Measurements from ENCODE around the gene SLC38A1. TPM values are rescaled to one million over a fixed set of nuclear protein-coding genes. Genes with fewer than 3 reads are reported as not detected.

SLC38A1 gene
- total RNA-seq, 6 donors from 2014 or later: 12.7 to 75.7 (median 49.9) TPM

DNA sequence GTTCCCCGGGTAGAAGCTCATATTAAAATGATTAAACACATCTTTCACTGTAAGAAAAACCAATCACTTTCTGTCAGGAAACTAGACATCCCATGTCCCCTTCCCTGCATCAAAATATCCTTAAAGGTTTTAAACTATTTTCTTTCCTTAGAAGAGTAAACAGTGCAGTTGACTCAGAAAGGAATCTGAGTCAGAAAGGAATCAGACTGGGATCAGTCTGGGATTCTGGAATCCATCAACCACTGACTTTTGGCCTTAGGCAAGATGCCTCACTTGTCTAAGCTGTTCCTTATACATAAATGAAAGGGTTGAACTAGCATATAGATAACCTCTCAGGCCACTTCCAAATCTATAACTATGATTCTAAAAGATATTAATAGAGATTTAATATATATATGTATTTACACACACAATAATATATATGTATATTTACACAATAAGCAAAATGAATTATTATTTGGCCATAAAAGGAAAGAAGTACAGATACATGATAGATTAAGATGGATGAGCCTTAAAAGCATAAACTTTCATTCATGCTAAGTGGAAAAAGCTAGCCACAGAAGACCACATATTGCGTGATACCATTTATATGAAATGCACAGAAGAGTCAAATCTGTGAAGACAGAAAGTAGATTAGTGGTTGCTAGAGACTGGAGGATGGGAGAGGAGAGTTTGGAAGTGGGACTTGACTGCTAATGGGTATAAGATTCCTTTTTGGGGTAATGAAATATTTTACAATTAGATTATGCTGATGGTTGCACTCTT lies 114.4 kb downstream of the SLC38A1 start:
- Histone ChIP-seq H3K36me3 (no peaks in the 10 kb centered on the region), H3K4me1 (no peaks in the 10 kb centered on the region), H3K4me3 (no peak overlapping the region), H3K27me3 (no peaks in the 10 kb centered on the region), H3K27ac (no peak overlapping the region), H3K9me3 (no peaks in the 10 kb centered on the region)
- DNase-seq (no peak), ATAC-seq (ENCODE audit: low FRiP score in 2 of 2) (no peak)
- no peak for TF ChIP-seq EP300 (IDR thresholded peaks at IDR 0.05)
- TF ChIP-seq POLR2AphosphoS5 (IDR thresholded peaks at IDR 0.05): no peak
- TF ChIP-seq, protein P1, sequence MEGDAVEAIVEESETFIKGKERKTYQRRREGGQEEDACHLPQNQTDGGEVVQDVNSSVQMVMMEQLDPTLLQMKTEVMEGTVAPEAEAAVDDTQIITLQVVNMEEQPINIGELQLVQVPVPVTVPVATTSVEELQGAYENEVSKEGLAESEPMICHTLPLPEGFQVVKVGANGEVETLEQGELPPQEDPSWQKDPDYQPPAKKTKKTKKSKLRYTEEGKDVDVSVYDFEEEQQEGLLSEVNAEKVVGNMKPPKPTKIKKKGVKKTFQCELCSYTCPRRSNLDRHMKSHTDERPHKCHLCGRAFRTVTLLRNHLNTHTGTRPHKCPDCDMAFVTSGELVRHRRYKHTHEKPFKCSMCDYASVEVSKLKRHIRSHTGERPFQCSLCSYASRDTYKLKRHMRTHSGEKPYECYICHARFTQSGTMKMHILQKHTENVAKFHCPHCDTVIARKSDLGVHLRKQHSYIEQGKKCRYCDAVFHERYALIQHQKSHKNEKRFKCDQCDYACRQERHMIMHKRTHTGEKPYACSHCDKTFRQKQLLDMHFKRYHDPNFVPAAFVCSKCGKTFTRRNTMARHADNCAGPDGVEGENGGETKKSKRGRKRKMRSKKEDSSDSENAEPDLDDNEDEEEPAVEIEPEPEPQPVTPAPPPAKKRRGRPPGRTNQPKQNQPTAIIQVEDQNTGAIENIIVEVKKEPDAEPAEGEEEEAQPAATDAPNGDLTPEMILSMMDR (IDR thresholded peaks at IDR 0.05): no peak
- no peak for TF ChIP-seq POLR2A (IDR thresholded peaks at IDR 0.05)
- WGBS, 2 donors: 61 to 72% methylated on average over 2 of the region's 2 CpGs

DNA sequence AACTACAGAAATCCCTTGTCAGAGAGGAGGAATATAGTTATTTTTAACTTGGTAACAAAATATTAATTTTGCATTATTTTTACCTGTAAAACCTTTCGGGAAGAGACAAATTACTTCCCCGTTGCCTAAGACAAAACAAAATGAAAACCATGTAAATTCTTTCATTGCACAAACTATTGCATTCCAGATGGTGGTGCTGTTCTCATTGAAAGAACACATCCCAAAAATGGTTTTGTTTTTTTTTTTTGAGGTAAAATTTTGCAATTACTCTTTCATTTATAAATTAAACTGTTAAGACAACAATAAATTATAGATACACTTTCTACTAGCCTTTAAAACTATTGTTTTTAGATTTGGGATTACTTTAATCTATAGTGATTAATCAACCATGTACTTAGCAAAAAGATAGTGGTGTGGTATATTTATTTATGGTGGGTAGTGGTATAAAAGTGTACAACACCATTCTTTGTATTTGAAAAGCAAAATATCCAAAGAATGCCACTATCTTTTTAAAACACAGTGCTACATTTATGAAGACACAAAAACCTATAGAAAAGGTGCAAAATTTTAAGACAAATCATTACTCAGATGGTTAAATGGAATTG lies 115.5 kb downstream of the SLC38A1 start:
- TF ChIP-seq POLR2A (IDR thresholded peaks at IDR 0.05): no peak
- TF ChIP-seq, protein P1 (IDR thresholded peaks at IDR 0.05): peak in 3 of 6 experiments; percentile 23 to 31 (median 24)
- no peak for TF ChIP-seq POLR2AphosphoS5 (IDR thresholded peaks at IDR 0.05)
- no peak for TF ChIP-seq EP300 (IDR thresholded peaks at IDR 0.05)
- ATAC-seq (ENCODE audit: low FRiP score in 2 of 2) (no peak), DNase-seq (no peak)
- Histone ChIP-seq H3K4me3 (no peak overlapping the region), H3K4me1 (no peaks in the 10 kb centered on the region), H3K27me3 (no peaks in the 10 kb centered on the region), H3K36me3 (no peaks in the 10 kb centered on the region), H3K27ac (no peak overlapping the region), H3K9me3 (no peaks in the 10 kb centered on the region)
- 26 to 34% methylated on average over 2 of the region's 2 CpGs for WGBS, 2 donors

DNA sequence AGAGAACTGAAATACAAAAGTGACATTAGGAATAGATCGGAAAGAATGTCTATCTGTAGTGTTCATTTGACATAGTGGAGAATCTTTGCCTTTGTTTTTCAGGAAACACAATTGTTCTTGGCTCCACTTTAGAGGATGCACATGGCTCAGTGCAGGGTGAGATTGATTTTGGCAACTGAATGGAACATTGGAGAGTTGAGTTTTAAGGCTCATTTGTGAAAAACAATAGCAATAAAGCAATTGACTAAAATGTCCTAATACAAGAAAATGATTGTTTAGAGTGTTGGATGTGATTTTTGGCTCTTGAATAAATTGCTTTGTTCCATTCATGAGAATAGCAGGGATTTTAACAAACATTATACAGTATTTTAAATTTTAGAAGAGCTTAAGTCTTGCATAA lies 116.4 kb downstream of the SLC38A1 start:
- TF ChIP-seq POLR2AphosphoS5 (IDR thresholded peaks at IDR 0.05): no peak
- no peak for TF ChIP-seq POLR2A (IDR thresholded peaks at IDR 0.05)
- TF ChIP-seq EP300 (IDR thresholded peaks at IDR 0.05): no peak
- TF ChIP-seq, protein P1 (IDR thresholded peaks at IDR 0.05): no peak
- WGBS, 2 donors: 75 to 77% methylated on average over 1 of the region's 1 CpG
- H3K4me1 ChIP-seq: no peaks in the 10 kb centered on the region
- ATAC-seq (ENCODE audit: low FRiP score in 2 of 2) (no peak), DNase-seq (no peak)
- no peak overlapping the region for H3K27ac ChIP-seq
- H3K27me3 ChIP-seq: no peaks in the 10 kb centered on the region
- no peaks in the 10 kb centered on the region for H3K9me3 ChIP-seq
- H3K4me3 ChIP-seq: no peak overlapping the region
- no peaks in the 10 kb centered on the region for H3K36me3 ChIP-seq

DNA sequence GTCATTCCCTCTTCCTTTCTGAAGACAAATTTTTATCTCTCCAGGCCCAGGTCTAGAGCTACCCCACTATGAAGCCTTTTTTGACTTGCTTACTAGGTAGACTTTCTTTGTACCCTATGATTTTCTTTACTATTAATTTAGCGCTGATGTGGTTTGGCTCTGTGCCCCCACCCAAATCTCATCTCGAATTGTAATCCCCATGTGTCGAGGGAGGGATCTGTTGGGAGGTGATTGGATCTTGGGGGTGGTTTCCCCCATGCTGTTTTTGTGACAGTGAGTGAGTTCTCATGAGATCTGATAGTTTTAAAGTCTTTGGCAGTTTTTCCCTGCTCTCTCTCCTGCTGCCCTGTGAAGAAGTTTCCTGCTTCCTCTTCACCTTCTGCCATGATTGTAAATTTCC lies 118.1 kb downstream of the SLC38A1 start:
- Histone ChIP-seq H3K36me3 (no peaks in the 10 kb centered on the region), H3K4me1 (no peaks in the 10 kb centered on the region), H3K9me3 (no peaks in the 10 kb centered on the region), H3K27ac (no peak overlapping the region), H3K27me3 (no peaks in the 10 kb centered on the region), H3K4me3 (no peak overlapping the region)
- no peak for ATAC-seq (ENCODE audit: low FRiP score in 2 of 2)
- no peak for DNase-seq
- WGBS, 2 donors: 61 to 68% methylated on average over 3 of the region's 3 CpGs
- no peak for TF ChIP-seq POLR2A (IDR thresholded peaks at IDR 0.05)
- no peak for TF ChIP-seq POLR2AphosphoS5 (IDR thresholded peaks at IDR 0.05)
- TF ChIP-seq, protein P1 (IDR thresholded peaks at IDR 0.05): no peak
- no peak for TF ChIP-seq EP300 (IDR thresholded peaks at IDR 0.05)

All from upper lobe of left lung (tissue), 6 donors.